ENCODE results near the gene ABHD3.
"Not testable (repeated sequence)": the region's sequence is repeated elsewhere in the genome, so short reads cannot be mapped to it uniquely, and the experiment has no call there.

Gene ABHD3

GRCh38 chr18:21656402-21656801, 48.2 kb downstream of the ABHD3 start:
- peak; percentile 49 for DNase-seq (ENCODE audit: insufficient read length, low spot score)
- FAIRE-seq: no peak

DNA sequence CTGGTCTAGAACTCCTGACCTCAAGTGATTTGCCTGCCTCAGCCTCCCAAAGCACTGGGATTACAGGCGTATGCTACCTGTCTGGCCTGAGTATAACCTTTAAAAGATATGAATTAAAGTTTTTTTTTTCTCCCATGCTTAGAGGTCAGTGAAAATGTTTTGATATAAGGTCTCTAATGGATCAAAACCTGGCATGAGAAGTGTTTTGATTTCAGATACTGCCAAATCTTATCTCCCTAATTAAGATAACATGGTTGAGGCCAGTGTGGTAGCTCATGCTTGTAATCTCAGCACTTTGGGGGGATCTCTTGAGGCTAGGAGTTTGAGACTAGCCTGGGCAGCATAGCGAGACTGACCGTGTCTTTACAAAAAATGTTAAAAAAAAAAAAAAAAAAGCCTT, 51.2 kb downstream of the ABHD3 start:
- FAIRE-seq (no peak), DNase-seq (ENCODE audit: insufficient read length, low spot score) (no peak)

DNA sequence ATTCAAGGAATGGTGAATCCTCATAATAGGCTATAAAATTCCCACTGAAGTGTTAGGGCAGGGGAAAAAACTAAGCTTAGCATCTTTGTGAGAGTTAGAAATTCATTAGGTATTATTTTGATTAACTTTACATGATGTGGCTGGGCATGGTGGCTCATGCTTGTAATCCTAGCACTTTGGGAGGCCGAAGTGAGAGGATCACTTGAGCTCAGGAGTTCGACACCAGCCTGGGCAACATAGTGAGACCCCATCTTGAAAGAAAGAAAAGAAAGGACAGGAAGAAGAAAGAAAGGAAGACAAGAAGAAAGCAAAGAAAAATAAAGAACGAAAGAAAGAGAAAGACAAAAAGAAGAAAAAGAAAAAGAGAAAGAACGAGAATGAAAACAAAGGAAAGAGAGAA, 52.5 kb downstream of the ABHD3 start:
- FAIRE-seq (no peak), DNase-seq (ENCODE audit: insufficient read length, low spot score) (no peak)

DNA sequence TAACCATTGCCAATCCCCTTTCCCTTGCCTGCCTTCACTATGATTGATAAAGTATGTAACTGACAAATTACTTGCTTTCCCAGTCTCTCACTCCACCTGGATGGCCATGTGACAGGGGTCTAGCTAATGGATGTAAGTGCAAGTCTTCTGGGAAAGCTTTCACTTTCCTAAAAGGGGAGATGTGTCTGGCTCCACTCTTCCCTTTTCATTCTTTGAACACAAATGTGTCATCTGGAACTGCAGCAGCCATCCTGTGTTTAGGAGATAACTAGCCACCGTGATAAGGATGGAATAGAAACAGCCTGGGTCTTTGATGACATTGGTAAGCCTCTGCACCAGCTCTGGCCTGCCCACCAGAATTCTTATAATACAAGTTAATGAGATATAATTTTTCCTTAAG, 54.3 kb downstream of the ABHD3 start:
- DNase-seq (ENCODE audit: insufficient read length, low spot score) (no peak), FAIRE-seq (no peak)

GRCh38 chr18:21640375-21640774, 64.2 kb downstream of the ABHD3 start:
- FAIRE-seq; DNase-seq (ENCODE audit: insufficient read length, low spot score): not testable (repeated sequence)

GRCh38 chr18:21638822-21639221, 65.8 kb downstream of the ABHD3 start:
- FAIRE-seq: no peak

DNA sequence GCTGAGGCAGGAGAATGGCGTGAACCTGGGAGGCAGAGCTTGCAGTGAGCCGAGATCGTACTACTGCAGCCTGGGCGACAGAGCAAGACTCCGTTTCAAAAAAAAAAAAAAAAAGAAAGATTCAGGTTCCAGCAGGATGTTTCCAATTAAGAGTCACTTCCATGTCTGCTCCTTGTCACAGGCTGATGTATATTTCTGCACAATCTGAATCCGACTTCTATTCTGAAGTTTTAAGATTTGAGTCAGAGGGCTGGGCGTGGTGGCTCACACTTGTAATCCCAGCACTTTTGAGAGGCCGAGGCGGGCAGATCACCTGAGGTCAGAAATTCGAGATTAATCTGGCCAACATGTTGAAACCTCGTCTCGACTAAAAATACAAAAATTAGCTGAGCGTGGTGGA, 67.8 kb downstream of the ABHD3 start:
- DNase-seq (ENCODE audit: insufficient read length, low spot score) (no peak), FAIRE-seq (no peak)

More at GRCh38 chr18:21638822-21639221, 65.8 kb downstream of the ABHD3 start:
- DNase-seq (ENCODE audit: insufficient read length, low spot score): no peak

- FAIRE-seq: no peak
- no peak for DNase-seq (ENCODE audit: insufficient read length, low spot score)
These were observed 69.9 kb downstream of the ABHD3 start for GRCh38 chr18:21634588-21635199.

GRCh38 chr18:21632393-21632792, 72.2 kb downstream of the ABHD3 start:
- DNase-seq (ENCODE audit: insufficient read length, low spot score): no peak
- FAIRE-seq: no peak

DNA sequence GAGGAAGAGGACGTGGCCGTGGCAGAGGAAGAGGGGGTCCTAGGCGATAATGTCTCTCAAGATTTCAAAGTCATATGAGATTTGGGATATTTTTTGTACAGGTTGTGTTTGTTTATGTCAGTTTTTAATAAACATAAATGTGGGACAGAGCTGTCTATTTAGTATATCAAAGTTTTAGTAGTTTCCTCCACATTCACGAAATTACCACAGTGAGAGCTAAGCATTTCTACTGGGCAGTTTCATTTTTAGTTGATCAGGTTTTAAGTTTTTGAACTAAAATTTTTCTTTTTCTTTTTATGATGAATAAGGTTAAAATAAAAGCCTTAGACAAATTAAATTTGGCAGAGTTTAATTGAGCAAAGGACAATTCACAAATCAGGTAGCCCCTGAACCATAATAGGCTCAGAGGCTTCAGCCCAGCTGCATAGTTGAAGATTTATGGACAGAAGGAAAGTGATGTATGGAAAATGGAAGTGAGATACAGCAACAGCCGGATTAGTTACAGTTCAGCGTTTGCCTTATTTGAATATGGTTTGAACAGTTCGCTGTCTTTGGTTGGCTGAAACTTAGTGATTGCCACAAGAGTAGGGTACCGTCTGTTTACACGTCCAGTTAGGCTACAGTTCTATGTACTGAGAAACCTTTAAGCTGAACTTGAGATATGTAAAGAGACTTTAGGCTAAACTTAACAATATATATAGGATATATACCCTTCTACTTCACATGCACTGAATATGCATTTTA, 75.3 kb downstream of the ABHD3 start:
- no peak for DNase-seq (ENCODE audit: insufficient read length, low spot score)
- FAIRE-seq: no peak

DNA sequence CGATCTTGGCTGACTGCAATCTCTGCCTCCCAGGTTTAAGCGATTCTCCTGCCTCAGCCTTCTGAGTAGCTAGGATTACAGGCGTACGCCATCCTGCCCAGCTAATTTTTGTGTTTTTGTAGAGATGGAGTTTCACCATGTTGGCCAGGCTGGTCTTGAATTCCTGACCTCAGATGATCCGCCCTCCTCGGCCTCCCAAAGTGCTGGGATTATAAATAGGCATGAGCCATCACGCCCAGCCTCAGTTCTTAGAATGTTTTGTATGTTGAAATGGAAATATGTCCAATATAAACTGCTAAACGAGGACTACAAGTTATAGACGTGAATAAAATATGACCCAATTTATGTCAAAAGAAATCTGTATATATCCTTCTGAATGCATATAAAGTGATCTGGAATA, 82.9 kb downstream of the ABHD3 start:
- FAIRE-seq; DNase-seq (ENCODE audit: insufficient read length, low spot score): not testable (repeated sequence)

- peak; percentile 91 for DNase-seq (ENCODE audit: insufficient read length, low spot score)
- FAIRE-seq: peak; percentile 74
These were observed 92.2 kb downstream of the ABHD3 start, which contains the start of gene SNRPD1 for GRCh38 chr18:21612125-21613039. Gene SNRPD1 (plus strand): TSS chr18:21612314. CDS start chr18:21612430, 116 bp downstream.

GRCh38 chr18:21611401-21612124, 93.0 kb downstream of the ABHD3 start:
- DNase-seq (ENCODE audit: insufficient read length, low spot score); FAIRE-seq: not testable (repeated sequence)

DNA sequence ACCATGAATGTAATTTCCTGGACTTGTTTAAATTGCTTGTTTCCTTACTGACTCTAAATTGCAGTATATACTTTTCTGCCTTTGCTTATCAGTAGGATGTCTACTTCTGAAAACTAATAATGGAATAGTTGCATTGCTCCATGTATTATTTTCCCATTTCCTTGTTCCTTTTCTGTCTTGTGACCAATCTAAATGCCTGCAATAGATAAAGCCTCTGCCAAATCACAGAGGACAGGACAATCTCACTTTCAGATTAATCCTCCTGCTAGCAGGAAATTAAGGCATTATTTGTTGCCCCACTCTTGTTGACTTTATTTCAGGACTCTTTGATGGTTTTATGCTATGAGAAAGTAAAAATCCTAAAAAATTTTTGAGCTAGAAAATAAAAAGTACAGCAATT, 99.4 kb downstream of the ABHD3 start:
- no peak for FAIRE-seq
- DNase-seq (ENCODE audit: insufficient read length, low spot score): no peak

DNA sequence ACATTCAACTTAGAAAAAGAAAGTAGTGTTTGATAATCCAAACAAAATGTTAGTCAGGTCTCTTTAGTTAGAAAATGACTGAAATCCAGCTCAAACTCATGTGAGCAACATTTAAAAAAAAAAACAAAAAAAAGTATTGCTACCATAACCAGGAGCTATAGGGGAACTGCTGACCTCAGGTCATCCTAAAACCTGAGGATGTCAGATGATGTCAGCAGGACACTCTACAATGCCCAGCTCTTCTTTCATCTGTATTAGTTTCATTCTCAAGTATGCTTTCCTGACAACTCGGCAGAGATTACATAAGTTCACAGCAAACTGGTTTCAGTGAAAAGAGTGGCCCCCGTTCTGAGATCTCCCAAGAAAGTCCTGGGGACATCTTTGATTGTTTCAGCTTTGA, 99.9 kb downstream of the ABHD3 start:
- FAIRE-seq (no peak), DNase-seq (ENCODE audit: insufficient read length, low spot score) (no peak)

- DNase-seq (ENCODE audit: insufficient read length, low spot score) (no peak), FAIRE-seq (no peak)
These were observed 102.3 kb downstream of the ABHD3 start for GRCh38 chr18:21602299-21602587.
